HEK293 (cell line): Measurements from ENCODE around the gene IZUMO1.

ENCODE experiments used
- BCL11B ChIP-seq: fragments of 450-650 bp; formaldehyde crosslinking; IDR thresholded peaks from 2 replicates; pipeline ENCODE4 v1.5.1; 2016; ENCODE audit warnings: low read depth, missing biosample characterization, missing genetic modification characterization
- HOXD13 ChIP-seq: sonication (generic); formaldehyde crosslinking; IDR thresholded peaks from 2 replicates; pipeline ENCODE4 v1.8.0; 2022; ENCODE audit warnings: missing genetic modification reagents, borderline replicate concordance
- SP3 ChIP-seq: fragments of 450-650 bp; formaldehyde crosslinking; IDR thresholded peaks from 2 replicates; pipeline ENCODE4 v1.5.1; 2016; ENCODE audit warnings: missing biosample characterization, missing genetic modification characterization
- ZFP69B ChIP-seq: fragments of 450-650 bp; formaldehyde crosslinking; IDR thresholded peaks from 2 replicates; pipeline ENCODE4 v1.5.1; 2016; ENCODE audit warnings: missing biosample characterization, missing genetic modification characterization
- ZNF138 ChIP-seq: fragments of 450-650 bp; formaldehyde crosslinking; IDR thresholded peaks from 2 replicates; pipeline ENCODE4 v1.5.1; 2016; ENCODE audit warnings: missing biosample characterization, missing genetic modification characterization, borderline replicate concordance
- ZNF175 ChIP-seq: fragments of 450-650 bp; formaldehyde crosslinking; IDR thresholded peaks from 2 replicates; pipeline ENCODE4 v1.5.1; 2016; ENCODE audit warnings: missing biosample characterization, missing genetic modification characterization
- ZNF211 ChIP-seq: fragments of 450-650 bp; formaldehyde crosslinking; IDR thresholded peaks from 2 replicates; pipeline ENCODE4 v1.5.1; 2016; ENCODE audit warnings: low read depth, missing biosample characterization, missing genetic modification characterization
- ZNF24 ChIP-seq: fragments of 450-650 bp; formaldehyde crosslinking; IDR thresholded peaks from 2 replicates; pipeline ENCODE4 v1.5.1; 2016; ENCODE audit warnings: missing biosample characterization, missing genetic modification characterization
- ZNF302 ChIP-seq: fragments of 450-650 bp; formaldehyde crosslinking; IDR thresholded peaks from 2 replicates; pipeline ENCODE4 v1.5.1; 2016; ENCODE audit warnings: missing biosample characterization, missing genetic modification characterization, low read depth
- ZNF391 ChIP-seq: fragments of 450-650 bp; formaldehyde crosslinking; IDR thresholded peaks from 2 replicates; pipeline ENCODE4 v1.5.1; 2016; ENCODE audit warnings: low read depth, missing biosample characterization, missing genetic modification characterization, borderline replicate concordance
- ZNF521 ChIP-seq: fragments of 450-650 bp; formaldehyde crosslinking; IDR thresholded peaks from 2 replicates; pipeline ENCODE4 v1.5.1; 2017; ENCODE audit warnings: missing biosample characterization, mild to moderate bottlenecking, missing genetic modification characterization
- ZNF529 ChIP-seq: fragments of 450-650 bp; formaldehyde crosslinking; IDR thresholded peaks from 2 replicates; pipeline ENCODE4 v1.5.1; 2017; ENCODE audit warnings: missing genetic modification characterization, missing biosample characterization; ENCODE audit not compliant: insufficient replicate concordance
- ZNF560 ChIP-seq: fragments of 450-650 bp; formaldehyde crosslinking; IDR thresholded peaks from 2 replicates; pipeline ENCODE4 v1.5.1; 2017; ENCODE audit warnings: missing biosample characterization, missing genetic modification characterization, borderline replicate concordance
- ZSCAN30 ChIP-seq: fragments of 450-650 bp; IDR thresholded peaks from 2 replicates; pipeline ENCODE4 v1.5.1; 2018; ENCODE audit warnings: missing biosample characterization, mild to moderate bottlenecking, missing genetic modification characterization, moderate library complexity
- TF ChIP-seq, protein P1 (sequence below): fragments of 450-650 bp; formaldehyde crosslinking; optimal IDR thresholded peaks from 2 replicates; pipeline ENCODE3; 2016; ENCODE audit warnings: missing biosample characterization, mild to moderate bottlenecking, missing genetic modification characterization
- TF ChIP-seq, protein P2 (sequence below): fragments of 450-650 bp; formaldehyde crosslinking; conservative IDR thresholded peaks from 2 replicates; pipeline ENCODE4 v1.5.1; 2016; ENCODE audit warnings: low read depth, missing biosample characterization, missing genetic modification characterization
- TF ChIP-seq, protein P3 (sequence below): fragments of 450-650 bp; formaldehyde crosslinking; IDR thresholded peaks from 2 replicates; pipeline ENCODE4 v1.5.1; 2016; ENCODE audit warnings: missing biosample characterization, missing genetic modification characterization
- TF ChIP-seq, protein P4 (sequence below): fragments of 450-650 bp; formaldehyde crosslinking; IDR thresholded peaks from 2 replicates; pipeline ENCODE4 v1.5.1; 2016; ENCODE audit warnings: missing biosample characterization, missing genetic modification characterization

IZUMO1 gene

DNA sequence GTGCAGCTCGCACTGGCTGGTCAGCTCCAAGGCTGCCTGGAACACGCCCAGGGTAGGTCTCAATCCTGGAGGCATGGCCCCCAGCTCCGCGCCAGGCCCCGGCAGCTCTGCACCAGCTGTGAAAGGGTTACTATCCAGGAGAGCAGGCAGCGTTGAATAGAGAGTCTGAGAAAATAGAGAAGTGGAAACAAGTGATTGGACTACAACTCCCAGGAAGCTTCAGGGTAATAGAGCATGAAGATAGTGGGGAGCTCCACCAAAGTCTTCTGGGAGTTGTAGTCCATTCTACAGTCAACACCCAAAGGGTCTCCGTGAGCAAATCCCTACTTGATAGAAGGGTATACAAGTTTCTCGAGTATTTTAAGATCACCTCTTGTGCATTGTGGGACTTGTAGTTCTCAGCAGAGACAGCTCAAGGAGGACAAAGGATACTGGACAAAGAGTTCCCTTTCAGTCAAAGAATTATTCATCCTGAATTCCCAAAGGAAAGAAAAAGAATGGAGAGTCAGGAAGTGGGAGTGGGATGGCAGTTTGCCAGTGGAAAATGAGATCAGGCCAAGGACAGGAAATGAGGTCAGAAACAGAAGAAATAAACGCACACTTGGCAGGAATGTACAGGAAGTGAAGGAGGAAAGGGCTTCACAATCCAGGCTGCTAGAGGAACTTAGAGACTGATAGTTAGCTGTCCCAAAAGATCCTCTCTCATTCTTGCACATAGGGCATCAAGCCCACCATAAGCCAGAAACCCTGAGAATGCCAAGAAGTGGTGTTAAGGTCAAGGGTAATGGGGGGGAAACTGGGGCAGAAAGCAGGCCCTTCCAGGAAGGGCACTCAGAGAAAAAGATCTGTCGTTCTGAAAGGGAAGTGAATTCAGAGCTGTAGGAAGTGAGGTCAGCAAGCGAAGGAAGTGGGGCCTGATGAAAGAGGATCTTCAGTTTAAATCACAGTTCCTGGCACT lies 21.6 kb downstream of the IZUMO1 start (continued):
- TF ChIP-seq BCL11B, result no peak
- TF ChIP-seq, protein P1, sequence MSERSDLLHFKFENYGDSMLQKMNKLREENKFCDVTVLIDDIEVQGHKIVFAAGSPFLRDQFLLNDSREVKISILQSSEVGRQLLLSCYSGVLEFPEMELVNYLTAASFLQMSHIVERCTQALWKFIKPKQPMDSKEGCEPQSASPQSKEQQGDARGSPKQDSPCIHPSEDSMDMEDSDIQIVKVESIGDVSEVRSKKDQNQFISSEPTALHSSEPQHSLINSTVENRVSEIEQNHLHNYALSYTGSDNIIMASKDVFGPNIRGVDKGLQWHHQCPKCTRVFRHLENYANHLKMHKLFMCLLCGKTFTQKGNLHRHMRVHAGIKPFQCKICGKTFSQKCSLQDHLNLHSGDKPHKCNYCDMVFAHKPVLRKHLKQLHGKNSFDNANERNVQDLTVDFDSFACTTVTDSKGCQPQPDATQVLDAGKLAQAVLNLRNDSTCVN (tag by site-specific recombination), result no peak
- TF ChIP-seq ZNF24 (tag by site-specific recombination), result 0 out of 2 replicates have a peak, but pooled peaks have one; percentile 18
- no peak for TF ChIP-seq ZNF391 (tag by site-specific recombination)
- no peak; the same call in none of the 2 replicates for TF ChIP-seq SP3
- no peak for TF ChIP-seq ZNF211 (tag by site-specific recombination)
- TF ChIP-seq, protein P2, sequence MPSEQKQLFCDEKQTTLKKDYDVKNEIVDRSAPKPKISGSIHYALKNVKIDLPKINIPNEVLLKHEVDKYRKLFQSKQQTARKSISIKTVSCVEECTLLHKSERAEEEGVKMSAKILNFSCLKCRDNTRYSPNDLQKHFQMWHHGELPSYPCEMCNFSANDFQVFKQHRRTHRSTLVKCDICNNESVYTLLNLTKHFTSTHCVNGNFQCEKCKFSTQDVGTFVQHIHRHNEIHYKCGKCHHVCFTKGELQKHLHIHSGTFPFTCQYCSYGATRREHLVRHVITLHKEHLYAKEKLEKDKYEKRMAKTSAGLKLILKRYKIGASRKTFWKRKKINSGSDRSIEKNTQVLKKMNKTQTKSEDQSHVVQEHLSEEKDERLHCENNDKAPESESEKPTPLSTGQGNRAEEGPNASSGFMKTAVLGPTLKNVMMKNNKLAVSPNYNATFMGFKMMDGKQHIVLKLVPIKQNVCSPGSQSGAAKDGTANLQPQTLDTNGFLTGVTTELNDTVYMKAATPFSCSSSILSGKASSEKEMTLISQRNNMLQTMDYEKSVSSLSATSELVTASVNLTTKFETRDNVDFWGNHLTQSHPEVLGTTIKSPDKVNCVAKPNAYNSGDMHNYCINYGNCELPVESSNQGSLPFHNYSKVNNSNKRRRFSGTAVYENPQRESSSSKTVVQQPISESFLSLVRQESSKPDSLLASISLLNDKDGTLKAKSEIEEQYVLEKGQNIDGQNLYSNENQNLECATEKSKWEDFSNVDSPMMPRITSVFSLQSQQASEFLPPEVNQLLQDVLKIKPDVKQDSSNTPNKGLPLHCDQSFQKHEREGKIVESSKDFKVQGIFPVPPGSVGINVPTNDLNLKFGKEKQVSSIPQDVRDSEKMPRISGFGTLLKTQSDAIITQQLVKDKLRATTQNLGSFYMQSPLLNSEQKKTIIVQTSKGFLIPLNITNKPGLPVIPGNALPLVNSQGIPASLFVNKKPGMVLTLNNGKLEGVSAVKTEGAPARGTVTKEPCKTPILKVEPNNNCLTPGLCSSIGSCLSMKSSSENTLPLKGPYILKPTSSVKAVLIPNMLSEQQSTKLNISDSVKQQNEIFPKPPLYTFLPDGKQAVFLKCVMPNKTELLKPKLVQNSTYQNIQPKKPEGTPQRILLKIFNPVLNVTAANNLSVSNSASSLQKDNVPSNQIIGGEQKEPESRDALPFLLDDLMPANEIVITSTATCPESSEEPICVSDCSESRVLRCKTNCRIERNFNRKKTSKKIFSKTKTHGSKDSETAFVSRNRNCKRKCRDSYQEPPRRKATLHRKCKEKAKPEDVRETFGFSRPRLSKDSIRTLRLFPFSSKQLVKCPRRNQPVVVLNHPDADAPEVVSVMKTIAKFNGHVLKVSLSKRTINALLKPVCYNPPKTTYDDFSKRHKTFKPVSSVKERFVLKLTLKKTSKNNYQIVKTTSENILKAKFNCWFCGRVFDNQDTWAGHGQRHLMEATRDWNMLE (tag by site-specific recombination), result peak; percentile 94
- TF ChIP-seq ZNF529 (tag by site-specific recombination), result no peak
- no peak for TF ChIP-seq ZSCAN30 (tag by site-specific recombination)
- TF ChIP-seq HOXD13 (CRISPR knock-in tag), result no peak
- TF ChIP-seq, protein P3, sequence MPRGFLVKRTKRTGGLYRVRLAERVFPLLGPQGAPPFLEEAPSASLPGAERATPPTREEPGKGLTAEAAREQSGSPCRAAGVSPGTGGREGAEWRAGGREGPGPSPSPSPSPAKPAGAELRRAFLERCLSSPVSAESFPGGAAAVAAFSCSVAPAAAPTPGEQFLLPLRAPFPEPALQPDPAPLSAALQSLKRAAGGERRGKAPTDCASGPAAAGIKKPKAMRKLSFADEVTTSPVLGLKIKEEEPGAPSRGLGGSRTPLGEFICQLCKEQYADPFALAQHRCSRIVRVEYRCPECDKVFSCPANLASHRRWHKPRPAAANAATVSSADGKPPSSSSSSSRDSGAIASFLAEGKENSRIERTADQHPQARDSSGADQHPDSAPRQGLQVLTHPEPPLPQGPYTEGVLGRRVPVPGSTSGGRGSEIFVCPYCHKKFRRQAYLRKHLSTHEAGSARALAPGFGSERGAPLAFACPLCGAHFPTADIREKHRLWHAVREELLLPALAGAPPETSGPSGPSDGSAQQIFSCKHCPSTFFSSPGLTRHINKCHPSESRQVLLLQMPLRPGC (tag by site-specific recombination), result no peak
- TF ChIP-seq ZNF560, result no peak
- TF ChIP-seq ZFP69B (tag by site-specific recombination), result 0 out of 2 replicates have a peak, but pooled peaks have one; percentile 11
- TF ChIP-seq ZNF521 (tag by site-specific recombination), result no peak
- no peak for TF ChIP-seq ZNF138 (tag by site-specific recombination)
- TF ChIP-seq ZNF302 (tag by site-specific recombination), result no peak
- no peak for TF ChIP-seq ZNF175
- TF ChIP-seq, protein P4, sequence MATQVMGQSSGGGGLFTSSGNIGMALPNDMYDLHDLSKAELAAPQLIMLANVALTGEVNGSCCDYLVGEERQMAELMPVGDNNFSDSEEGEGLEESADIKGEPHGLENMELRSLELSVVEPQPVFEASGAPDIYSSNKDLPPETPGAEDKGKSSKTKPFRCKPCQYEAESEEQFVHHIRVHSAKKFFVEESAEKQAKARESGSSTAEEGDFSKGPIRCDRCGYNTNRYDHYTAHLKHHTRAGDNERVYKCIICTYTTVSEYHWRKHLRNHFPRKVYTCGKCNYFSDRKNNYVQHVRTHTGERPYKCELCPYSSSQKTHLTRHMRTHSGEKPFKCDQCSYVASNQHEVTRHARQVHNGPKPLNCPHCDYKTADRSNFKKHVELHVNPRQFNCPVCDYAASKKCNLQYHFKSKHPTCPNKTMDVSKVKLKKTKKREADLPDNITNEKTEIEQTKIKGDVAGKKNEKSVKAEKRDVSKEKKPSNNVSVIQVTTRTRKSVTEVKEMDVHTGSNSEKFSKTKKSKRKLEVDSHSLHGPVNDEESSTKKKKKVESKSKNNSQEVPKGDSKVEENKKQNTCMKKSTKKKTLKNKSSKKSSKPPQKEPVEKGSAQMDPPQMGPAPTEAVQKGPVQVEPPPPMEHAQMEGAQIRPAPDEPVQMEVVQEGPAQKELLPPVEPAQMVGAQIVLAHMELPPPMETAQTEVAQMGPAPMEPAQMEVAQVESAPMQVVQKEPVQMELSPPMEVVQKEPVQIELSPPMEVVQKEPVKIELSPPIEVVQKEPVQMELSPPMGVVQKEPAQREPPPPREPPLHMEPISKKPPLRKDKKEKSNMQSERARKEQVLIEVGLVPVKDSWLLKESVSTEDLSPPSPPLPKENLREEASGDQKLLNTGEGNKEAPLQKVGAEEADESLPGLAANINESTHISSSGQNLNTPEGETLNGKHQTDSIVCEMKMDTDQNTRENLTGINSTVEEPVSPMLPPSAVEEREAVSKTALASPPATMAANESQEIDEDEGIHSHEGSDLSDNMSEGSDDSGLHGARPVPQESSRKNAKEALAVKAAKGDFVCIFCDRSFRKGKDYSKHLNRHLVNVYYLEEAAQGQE, result no peak
